Stimulated activated naive CD8-positive, alpha-beta T cell treated with anti-CD3 and anti-CD28 coated beads, Interleukin-15, Interleukin-2, amounts not matched to agents 100 U/mL and 50 U/mL, for 24 hours (primary cell): Measurements from ENCODE around the gene RIC8A.

Experiments used
- ATAC-seq: fragments of 150-1000 bp; cut with Tn5 transposase; one replicate; pipeline ENCODE4 v1.10.0; 2021
- DNase-seq: peaks from one replicate; pipeline ENCODE4 v3.0.0; 2021

The RIC8A gene

GRCh38 chr11:250274-250673, 42.8 kb downstream of the RIC8A start:
- no peak for DNase-seq
- no peak for ATAC-seq

- ATAC-seq: peak; percentile 85
- DNase-seq: peak; percentile 78
These were observed 43.3 kb downstream of the RIC8A start for GRCh38 chr11:250740-251299.

GRCh38 chr11:251550-251949, 44.0 kb downstream of the RIC8A start:
- no peak for ATAC-seq

GRCh38 chr11:252666-253065, 45.2 kb downstream of the RIC8A start:
- ATAC-seq (no peak), DNase-seq (no peak)

More at GRCh38 chr11:251550-251949, 44.0 kb downstream of the RIC8A start:
- no peak for DNase-seq

GRCh38 chr11:253160-253885, 45.8 kb downstream of the RIC8A start:
- DNase-seq (no peak), ATAC-seq (no peak)

GRCh38 chr11:253886-254270, 46.4 kb downstream of the RIC8A start:
- ATAC-seq: no peak
- no peak for DNase-seq

GRCh38 chr11:255176-255575, 47.7 kb downstream of the RIC8A start:
- ATAC-seq: no peak

GRCh38 chr11:255816-256215, 48.3 kb downstream of the RIC8A start:
- DNase-seq: no peak
- ATAC-seq: no peak

More at GRCh38 chr11:255176-255575, 47.7 kb downstream of the RIC8A start:
- DNase-seq: no peak

GRCh38 chr11:256952-257737, 49.6 kb downstream of the RIC8A start:
- no peak for DNase-seq
- ATAC-seq: no peak

GRCh38 chr11:257766-258493, 50.4 kb downstream of the RIC8A start:
- DNase-seq (no peak), ATAC-seq (no peak)

- ATAC-seq (no peak), DNase-seq (no peak)
These were observed 51.9 kb downstream of the RIC8A start for GRCh38 chr11:259413-259812.

GRCh38 chr11:261624-262023, 54.1 kb downstream of the RIC8A start:
- no peak for ATAC-seq
- no peak for DNase-seq
